IMR-90 (cell line): ENCODE data around the gene SF3B3.

Experiments used
- BHLHE40 ChIP-seq: fragments of 150-350 bp; IDR thresholded peaks from 2 replicates; pipeline ENCODE4 v1.6.1; 2016; ENCODE audit warnings: mild to moderate bottlenecking, low read depth, low read length
- CEBPB ChIP-seq: IDR thresholded peaks from 2 replicates; pipeline ENCODE4 v1.6.1; 2012; ENCODE audit warnings: low read depth, low read length, improper control_type of control experiment
- CTCF ChIP-seq: conservative IDR thresholded peaks from 2 replicates; pipeline ENCODE4 v1.5.1; 2012; ENCODE audit warnings: mild to moderate bottlenecking, low read depth, low read length, improper control_type of control experiment
- MXI1 ChIP-seq: IDR thresholded peaks from 2 replicates; pipeline ENCODE4 v1.6.1; 2012; ENCODE audit warnings: low read depth, mild to moderate bottlenecking, low read length, moderate library complexity, borderline replicate concordance

DNA sequence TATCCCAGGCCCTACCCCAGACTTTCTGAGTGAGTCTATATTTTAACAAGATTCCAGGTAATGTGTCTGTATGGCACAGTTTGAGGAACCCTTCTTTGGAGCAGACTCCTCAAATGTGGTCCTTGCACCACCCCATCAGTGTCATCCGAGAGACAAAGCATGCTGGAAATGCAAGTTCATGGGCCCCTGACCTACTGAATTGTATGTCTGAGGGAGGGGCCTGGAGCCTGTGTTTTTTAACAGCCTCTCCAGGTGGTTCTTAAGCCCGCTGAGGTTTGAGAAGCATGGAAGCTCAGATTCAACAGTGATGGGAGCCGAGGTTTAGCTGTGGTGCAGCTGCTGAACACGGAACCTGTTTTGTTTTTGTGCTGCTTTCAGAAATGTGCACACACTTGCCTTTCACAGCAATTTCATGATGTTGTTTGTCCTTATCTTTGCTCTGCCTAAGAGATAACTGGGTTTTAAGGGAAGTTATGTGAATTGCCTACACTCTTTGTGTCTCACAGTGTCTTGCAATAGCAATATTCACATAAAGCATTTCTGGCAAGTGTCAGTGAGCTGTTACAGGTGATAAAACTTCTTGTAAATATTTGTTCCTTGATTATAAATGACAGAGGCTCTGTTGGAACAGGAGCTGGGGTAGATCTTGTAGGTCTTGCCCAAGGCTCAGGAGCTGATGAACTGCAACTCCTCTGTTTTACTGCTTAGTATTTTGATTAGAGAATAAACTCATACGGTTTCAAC, 90.8 kb downstream of the SF3B3 start:
- TF ChIP-seq CTCF (no peak), BHLHE40 (no peak), MXI1 (no peak), CEBPB (no peak)
